ENCODE results near the gene ARID3C.

Gene ARID3C

GRCh38 chr9:34575862-34576596, 52.8 kb downstream of the ARID3C start:
- DNase-seq: no peak

- DNase-seq: no peak
Observed at GRCh38 chr9:34575241-34575640, 53.6 kb downstream of the ARID3C start.

- no peak for DNase-seq
Observed at GRCh38 chr9:34574571-34574970, 54.3 kb downstream of the ARID3C start.

- DNase-seq: no peak
Observed at GRCh38 chr9:34573599-34574325, 55.1 kb downstream of the ARID3C start.

- DNase-seq: no peak
Observed at GRCh38 chr9:34572628-34573027, 56.2 kb downstream of the ARID3C start.

GRCh38 chr9:34572092-34572491, 56.8 kb downstream of the ARID3C start:
- no peak for DNase-seq

GRCh38 chr9:34571481-34571810, 57.4 kb downstream of the ARID3C start:
- no peak for DNase-seq

Measured in GF-D8 (cell line).